ENCODE measurements around the gene ADAM33. TPM values are rescaled to one million over a fixed set of nuclear protein-coding genes. Genes with fewer than 3 reads are reported as not detected.

The ADAM33 gene
- total RNA-seq, 2 experiments from 2014 or later = not detected

GRCh38 chr20:3654326-3655130, 27.3 kb downstream of the ADAM33 start:
- Histone ChIP-seq H3K36me3 (ENCODE audit: insufficient read depth, low read length) (no peaks in the 10 kb centered on the region), H3K9me3 (ENCODE audit: control insufficient read depth in 1 of 2, insufficient read depth in 1 of 2, low read length in 2 of 2) (peaks cover 0 to 14% of the 10 kb centered on the region in 2 experiments), H3K4me1 (ENCODE audit: insufficient read depth, low read length) (peaks cover 12% of the 10 kb centered on the region), H3K4me3 (ENCODE audit: low read length) (no peak overlapping the region), H3K27me3 (ENCODE audit: control insufficient read depth in 1 of 2, insufficient read depth in 2 of 2, low read length in 2 of 2) (peaks cover 6 to 8% of the 10 kb centered on the region in 2 experiments), H3K27ac (ENCODE audit: low read depth in 1 of 2, low read length in 2 of 2) (no peak overlapping the region)
- ATAC-seq (ENCODE audit: poor library complexity) (no peak), DNase-seq (no peak)
- intact Hi-C loops (cut with DNase I, micrococcal nuclease) = no loop called here
- ChIA-PET POLR2A (no interaction called here), CTCF (no interaction called here)
- H3K27ac Mint-ChIP-seq = no peak overlapping the region
- peaks cover 14% of the 10 kb centered on the region for H3K27me3 Mint-ChIP-seq
- TF ChIP-seq CTCF (IDR thresholded peaks at IDR 0.05) = no peak
- H3K36me3 Mint-ChIP-seq (ENCODE audit: low read depth) = peaks cover 10% of the 10 kb centered on the region
- H3K9me3 Mint-ChIP-seq = no peaks in the 10 kb centered on the region
- peaks cover under 1% of the 10 kb centered on the region for H3K4me1 Mint-ChIP-seq (ENCODE audit: low read depth)
- H3K4me3 Mint-ChIP-seq = no peak overlapping the region

GRCh38 chr20:3653921-3654320, 27.9 kb downstream of the ADAM33 start:
- Mint-ChIP-seq H3K27ac (no peak overlapping the region), H3K36me3 (ENCODE audit: low read depth) (peaks cover 12% of the 10 kb centered on the region), H3K9me3 (no peaks in the 10 kb centered on the region), H3K4me3 (no peak overlapping the region), H3K4me1 (ENCODE audit: low read depth) (no peaks in the 10 kb centered on the region), H3K27me3 (peaks cover 8% of the 10 kb centered on the region)
- ChIA-PET POLR2A (no interaction called here), CTCF (no interaction called here)
- Histone ChIP-seq H3K4me1 (ENCODE audit: insufficient read depth, low read length) (peaks cover 11% of the 10 kb centered on the region), H3K27me3 (ENCODE audit: control insufficient read depth in 1 of 2, insufficient read depth in 2 of 2, low read length in 2 of 2) (peaks cover under 1 to 2% of the 10 kb centered on the region in 2 experiments), H3K36me3 (ENCODE audit: insufficient read depth, low read length) (no peaks in the 10 kb centered on the region), H3K4me3 (ENCODE audit: low read length) (no peak overlapping the region), H3K9me3 (ENCODE audit: control insufficient read depth in 1 of 2, insufficient read depth in 1 of 2, low read length in 2 of 2) (peaks cover 0 to 14% of the 10 kb centered on the region in 2 experiments), H3K27ac (ENCODE audit: low read depth in 1 of 2, low read length in 2 of 2) (no peak overlapping the region)
- intact Hi-C loops (cut with DNase I, micrococcal nuclease) = no loop called here
- ATAC-seq (ENCODE audit: poor library complexity) = no peak
- TF ChIP-seq CTCF (IDR thresholded peaks at IDR 0.05) = no peak
- no peak for DNase-seq

- CTCF ChIA-PET = no interaction called here
These were observed 28.9 kb downstream of the ADAM33 start for GRCh38 chr20:3652676-3653596.

More at GRCh38 chr20:3652676-3653596, 28.9 kb downstream of the ADAM33 start:
- H3K4me1 ChIP-seq (ENCODE audit: insufficient read depth, low read length) = peaks cover 9% of the 10 kb centered on the region
- TF ChIP-seq CTCF (IDR thresholded peaks at IDR 0.05) = no peak
- Mint-ChIP-seq H3K9me3 (no peaks in the 10 kb centered on the region), H3K27me3 (peaks cover 4% of the 10 kb centered on the region), H3K27ac (no peak overlapping the region), H3K36me3 (ENCODE audit: low read depth) (peaks cover 19% of the 10 kb centered on the region), H3K4me1 (ENCODE audit: low read depth) (no peaks in the 10 kb centered on the region), H3K4me3 (no peak overlapping the region)
- H3K9me3 ChIP-seq (ENCODE audit: control insufficient read depth in 1 of 2, insufficient read depth in 1 of 2, low read length in 2 of 2) = peaks cover 0 to 14% of the 10 kb centered on the region in 2 experiments
- no peak overlapping the region for H3K27ac ChIP-seq (ENCODE audit: low read depth in 1 of 2, low read length in 2 of 2)
- POLR2A ChIA-PET = interaction anchor here (0.6 kb wide), 1 partner anchor 377 kb away, joined by 3 read pairs; no protein-coding TSS in a partner anchor
- H3K4me3 ChIP-seq (ENCODE audit: low read length) = no peak overlapping the region
- H3K36me3 ChIP-seq (ENCODE audit: insufficient read depth, low read length) = no peaks in the 10 kb centered on the region
- H3K27me3 ChIP-seq (ENCODE audit: control insufficient read depth in 1 of 2, insufficient read depth in 2 of 2, low read length in 2 of 2) = no peaks in the 10 kb centered on the region
- no peak for DNase-seq
- intact Hi-C loops (cut with DNase I, micrococcal nuclease) = no loop called here
- ATAC-seq (ENCODE audit: poor library complexity) = no peak
